NCI-H446 treated with DMSO at 0.1 percent for 48 hours (cell line): Measurements from ENCODE around the gene IFNA2.
"Not testable (repeated sequence)": the region's sequence is repeated elsewhere in the genome, so short reads cannot be mapped to it uniquely, and the experiment has no call there.

ENCODE experiments used
- DNase-seq: peaks from one replicate; lab custom pipeline; 2025; lab: John Stamatoyannopoulos, UW

Gene IFNA2

DNA sequence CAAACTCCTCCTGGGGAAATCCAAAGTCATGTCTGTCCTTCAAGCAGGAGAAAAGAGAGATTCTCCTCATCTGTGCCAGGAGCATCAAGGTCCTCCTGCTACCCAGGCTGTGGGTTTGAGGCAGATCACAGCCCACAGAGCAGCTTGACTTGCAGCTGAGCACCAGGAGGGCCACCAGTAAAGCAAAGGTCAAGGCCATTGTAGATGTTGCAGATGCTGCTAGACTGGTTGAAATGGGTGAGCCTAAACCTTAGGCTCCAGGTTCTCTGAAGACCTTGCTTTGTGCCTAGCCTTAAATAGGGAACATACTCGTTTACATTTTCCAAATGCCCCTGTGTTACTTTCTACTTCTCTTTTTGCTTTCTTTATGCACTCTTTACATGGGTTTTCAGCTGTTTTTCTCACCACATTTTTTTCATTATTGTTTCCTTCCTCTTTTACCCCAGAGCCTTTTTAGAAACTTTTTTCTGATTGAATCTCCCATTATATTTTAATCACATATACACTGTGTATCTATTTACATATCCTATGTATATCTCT lies at the start of gene IFNA2:
TSS of gene IFNA2 (minus strand) at position 268 of the 540 bp plus-strand sequence. CDS start at position 199, 69 bp downstream.
- no peak for DNase-seq

DNA sequence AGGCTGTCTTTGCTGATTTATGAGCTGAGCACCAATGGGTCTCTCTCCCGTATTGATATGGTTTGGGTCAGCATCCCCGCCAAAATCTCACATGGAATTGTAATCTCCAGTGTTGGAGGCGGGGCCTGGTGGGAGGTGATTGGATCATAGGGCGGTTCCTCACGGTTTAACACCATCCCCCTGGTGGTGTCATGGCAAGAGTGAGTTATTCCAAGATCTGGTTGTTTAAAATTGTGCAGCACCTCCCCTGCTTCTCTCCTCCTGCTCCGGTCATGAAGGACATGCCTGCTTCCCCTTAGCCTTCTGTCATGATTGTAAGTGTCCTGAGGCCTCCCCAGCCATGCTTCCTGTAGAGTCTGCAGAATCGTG lies 49.8 kb upstream of the IFNA2 start:
- not testable (repeated sequence) for DNase-seq

DNA sequence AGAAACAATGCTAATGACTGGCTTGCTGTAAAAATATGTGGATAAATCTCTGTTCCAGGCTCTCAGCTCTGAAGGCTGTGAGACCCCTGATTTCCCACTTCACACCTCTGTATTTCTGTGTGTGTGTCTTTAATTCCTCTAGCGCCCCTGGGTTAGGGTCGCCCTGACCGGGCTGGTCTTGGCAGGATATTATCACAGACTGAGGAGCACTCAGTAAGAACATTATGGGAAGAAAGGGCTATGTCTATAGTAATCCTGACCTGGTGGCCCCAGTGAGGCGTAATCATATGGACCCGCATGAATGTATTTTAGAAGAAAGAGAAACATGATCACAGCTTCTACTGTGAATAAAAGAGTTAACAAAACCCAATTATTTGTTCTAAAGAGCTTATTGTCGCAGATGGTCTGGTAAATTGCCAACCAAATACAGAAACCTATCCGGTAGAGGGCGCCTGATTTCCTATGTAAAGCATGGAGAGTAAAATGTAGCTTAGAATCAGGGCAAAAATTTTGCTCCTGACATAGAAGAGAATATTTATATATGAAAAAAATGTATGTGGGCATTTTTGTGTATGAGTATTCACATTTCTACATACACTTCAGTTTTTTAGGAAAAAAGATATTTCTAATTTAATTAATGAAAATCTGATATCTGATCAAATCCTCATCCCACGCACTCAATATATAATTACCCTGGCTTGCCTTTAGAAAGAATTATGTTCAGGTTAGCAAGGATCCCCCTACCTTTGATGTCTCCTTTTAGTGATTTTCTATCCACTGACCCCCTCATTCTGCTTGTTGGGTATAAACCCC lies 49.2 kb upstream of the IFNA2 start:
- peak; percentile 35 for DNase-seq

DNA sequence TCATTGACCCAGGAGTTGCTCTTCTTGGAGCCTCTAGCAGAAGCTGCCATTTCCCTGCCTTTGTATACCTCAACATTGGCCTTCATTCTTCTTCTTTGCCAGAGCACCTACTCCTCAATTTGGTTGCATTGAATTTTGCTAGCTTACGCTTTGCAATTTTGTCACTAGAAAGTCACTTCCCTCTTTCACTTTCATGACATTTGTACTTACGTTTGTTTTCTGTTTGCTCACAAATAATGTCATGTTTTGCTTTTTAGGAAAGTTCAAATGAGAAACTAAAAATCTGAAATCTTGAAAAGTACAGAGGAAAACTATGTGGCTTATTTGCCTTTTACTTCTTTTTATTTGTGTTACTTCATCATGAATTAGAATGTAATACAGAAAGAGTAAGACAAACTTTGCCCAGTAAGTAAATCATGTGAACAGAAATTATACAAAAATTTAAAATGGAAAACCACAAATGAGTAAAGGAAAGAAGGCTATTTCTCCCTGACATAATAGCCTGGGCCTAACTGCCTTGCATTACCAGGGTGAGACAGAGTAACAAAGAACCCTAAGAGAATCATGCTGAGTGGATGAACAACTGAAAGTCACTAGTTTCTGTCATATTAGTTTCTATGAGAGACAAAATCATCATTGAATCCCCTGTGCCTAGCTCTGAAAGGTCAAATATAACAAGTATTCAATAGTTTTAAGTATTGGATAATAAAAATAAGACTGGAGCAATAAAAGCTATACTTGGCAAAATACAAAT lies 47.7 kb upstream of the IFNA2 start:
- DNase-seq = no peak

- no peak for DNase-seq
Measured at GRCh38 chr9:21429191-21429590, 44.0 kb upstream of the IFNA2 start.

- no peak for DNase-seq
Measured at GRCh38 chr9:21428235-21428634, 43.0 kb upstream of the IFNA2 start.

DNA sequence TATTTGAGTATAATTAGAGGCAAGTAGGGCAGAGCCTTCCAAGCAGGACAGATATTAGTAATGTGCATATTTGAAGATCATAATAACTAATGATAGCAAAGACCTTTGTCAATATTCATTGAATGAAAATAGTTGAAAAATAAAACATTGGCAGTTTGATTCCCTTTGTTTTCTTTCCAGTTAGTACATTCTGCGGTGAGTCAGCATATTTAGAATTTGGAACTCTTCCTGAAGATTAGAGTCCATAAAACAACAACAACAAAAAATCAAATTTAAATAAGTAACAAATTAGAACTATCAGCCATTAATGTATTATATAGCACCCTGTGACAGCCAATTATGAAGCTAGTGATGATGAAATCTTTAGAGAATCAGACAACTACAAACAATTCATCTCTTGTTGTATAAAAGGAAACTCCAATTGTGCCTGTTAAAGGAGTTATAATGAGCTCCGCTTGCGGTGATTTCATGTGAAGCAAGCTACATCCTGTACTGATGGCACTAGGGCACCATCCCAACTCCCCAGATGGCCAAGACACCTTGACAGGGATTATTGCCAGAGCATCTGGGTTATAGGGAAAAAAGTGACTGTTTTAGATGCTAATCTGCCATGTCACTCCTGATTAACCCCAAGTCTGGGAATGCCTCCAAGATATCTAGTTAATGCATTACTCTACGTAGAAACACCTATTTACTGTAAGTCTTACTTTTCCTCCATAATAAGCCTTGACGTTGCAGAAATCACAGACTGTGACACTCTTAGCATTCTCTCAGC lies 30.5 kb upstream of the IFNA2 start:
- no peak for DNase-seq

- no peak for DNase-seq
Measured at GRCh38 chr9:21414220-21414940, 29.2 kb upstream of the IFNA2 start.

GRCh38 chr9:21413624-21414023 lies 28.4 kb upstream of the IFNA2 start:
- no peak for DNase-seq

- no peak for DNase-seq
Measured at GRCh38 chr9:21413151-21413550, 28.0 kb upstream of the IFNA2 start.

DNA sequence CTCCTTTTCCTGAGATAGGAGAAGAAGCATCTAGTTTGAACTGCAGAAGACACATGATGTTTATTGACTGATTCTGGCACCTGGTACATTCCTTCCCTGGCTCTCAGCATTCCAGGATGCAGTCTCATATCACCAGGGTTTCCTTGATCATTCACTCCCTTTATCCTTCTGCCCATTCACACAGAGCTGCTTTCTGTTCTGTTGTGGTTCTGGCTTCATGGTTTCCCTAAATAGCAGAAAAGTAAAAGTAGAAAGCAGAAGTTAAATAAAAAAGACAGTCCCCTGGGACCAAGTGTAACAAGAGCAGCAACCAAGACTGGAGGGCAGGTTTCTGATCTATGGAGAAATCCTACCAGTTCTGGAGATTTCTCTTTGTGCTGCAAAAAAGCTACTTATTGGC lies 26.9 kb upstream of the IFNA2 start:
- no peak for DNase-seq

GRCh38 chr9:21408817-21409216 lies 23.6 kb upstream of the IFNA2 start, which contains the start of gene IFNA8:
IFNA8 (plus strand) TSS chr9:21409117; CDS start chr9:21409177, 60 bp downstream.
- DNase-seq = no peak

DNA sequence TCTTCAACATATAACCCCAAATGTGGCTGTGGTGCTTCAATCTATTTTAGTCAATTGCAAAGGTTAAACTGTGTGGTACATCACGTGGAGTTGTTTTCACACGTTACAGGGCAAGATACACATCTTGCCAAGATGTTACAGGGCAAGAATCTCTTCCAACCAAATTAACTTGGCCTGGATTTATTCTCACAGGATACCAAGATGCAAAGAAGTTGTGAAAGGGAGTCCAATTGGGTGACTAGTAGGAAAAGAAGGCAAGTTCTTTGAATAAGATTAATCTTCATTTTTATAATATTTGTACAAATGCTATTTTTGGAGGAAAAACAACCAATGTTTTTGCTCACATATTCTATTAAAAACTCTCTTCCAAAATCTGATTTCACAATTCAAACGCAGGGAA lies 18.9 kb upstream of the IFNA2 start:
- no peak for DNase-seq

DNA sequence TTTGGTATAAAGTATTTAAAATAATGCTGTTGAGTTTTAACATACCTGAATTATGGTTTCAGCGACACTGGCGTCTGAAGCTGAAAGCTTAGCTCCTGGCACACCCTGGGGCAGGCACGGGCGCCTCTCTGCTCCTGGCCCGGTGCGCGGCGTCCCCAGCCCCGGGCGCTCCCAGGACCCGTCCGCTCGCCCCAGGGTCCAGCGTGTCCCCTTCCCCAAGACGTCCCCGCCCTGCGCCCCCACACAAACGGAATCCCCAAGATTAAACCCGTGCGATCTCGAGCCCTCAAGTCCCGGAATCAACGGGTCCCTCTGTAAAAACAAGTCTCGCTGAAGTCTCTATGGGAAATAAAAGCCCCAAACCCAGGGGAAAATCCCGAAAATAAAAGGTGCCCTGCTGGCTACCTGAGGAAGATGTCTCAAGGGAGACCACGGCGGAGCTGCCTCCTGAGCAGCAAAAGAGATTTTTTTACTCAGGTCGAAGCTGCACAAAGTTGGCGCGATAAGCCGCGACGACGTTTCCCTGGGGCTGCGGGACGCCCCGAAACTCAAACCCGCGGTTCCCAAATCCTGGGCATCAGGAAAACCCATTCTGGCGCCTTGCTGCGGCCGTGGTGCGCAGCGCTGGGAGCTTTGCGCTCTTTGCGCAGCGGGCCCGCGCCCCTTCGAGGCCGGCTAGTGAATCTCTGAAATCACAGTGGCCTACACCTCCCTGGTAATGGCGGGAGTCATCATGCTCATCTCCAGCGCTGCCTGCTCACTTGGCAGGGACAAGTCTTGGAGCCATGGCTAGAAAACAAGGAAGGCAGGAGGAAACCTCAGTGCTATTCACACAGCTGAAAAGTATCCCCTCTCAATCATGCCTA lies 17.4 kb upstream of the IFNA2 start:
- no peak for DNase-seq

GRCh38 chr9:21399956-21400355 lies 14.8 kb upstream of the IFNA2 start:
- no peak for DNase-seq

DNA sequence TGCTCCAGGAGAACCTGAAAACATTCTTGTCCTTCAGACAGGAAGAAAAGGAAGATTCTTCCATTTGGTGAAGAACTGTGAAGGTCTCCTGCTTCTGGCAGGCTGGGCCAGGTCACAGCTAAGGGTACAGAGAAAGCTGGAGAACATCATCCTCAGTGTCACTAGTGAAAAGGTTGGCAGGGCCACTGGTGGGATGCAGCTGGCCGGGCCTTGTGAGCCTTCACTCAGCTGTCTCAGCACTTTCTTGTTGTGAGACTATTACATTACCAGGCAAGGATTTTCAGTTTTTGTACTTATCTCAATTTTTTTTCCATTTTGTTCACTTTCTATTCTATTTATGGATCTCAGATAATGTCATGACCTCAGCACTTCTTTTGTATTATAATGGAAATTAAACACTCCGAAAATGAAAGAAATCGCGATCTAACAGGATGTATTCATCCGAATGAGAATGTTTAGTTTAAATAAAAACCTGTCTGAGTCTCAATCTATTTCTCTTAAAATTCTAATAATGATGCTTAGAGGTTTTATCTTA lies 13.8 kb upstream of the IFNA2 start:
- no peak for DNase-seq

- no peak for DNase-seq
Measured at GRCh38 chr9:21395778-21396717, 10.8 kb upstream of the IFNA2 start.

DNA sequence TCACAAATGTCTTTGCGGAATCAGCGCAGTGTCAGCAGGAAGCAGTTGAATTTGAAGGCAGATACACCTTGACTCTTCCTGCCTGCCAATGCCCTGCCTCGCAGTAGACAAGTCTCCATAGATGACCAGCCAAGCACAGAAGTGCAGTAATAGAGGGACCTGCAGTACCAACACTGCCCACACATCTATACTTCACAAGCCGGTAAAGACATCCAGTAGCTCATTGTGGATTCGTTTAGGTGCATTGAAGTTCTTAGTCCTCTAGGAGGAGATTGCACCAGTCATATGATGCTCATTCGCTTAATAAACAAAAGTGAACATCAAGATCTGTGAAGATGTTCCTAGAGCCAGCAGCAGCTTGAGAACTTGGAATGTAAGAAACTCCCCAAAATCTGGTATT lies 7.1 kb upstream of the IFNA2 start:
- no peak for DNase-seq

DNA sequence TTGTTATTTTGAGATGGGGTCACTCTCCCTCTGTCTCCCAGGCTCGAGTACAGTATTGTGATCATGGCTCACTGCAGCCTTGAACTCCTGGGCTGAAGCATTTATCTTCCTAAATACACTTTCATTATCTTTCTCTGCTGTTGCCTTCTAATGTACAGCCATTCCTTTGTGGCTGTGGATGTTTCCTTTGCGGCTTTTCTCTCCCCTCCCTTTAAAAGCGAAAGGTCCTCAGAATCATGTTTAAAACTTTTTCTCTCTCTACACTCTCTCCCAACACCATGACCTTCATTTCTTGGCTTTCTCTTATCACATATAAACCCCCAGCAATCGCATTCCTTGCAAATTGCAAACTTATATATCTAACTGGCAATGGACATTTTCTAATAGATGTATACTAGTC lies 1.6 kb downstream of the IFNA2 start:
- no peak for DNase-seq
